SU-DHL-6 (cell line): ENCODE measurements around the gene GDF2.

Source experiments
- H2AFZ ChIP-seq: fragments of 200-600 bp; sonication (generic); 2 replicates; pipeline ENCODE4 v1.6.1; 2014; ENCODE audit warnings: low read depth, mild to moderate bottlenecking, moderate library complexity, mixed read lengths, antibody characterized with exemption, low read length; ENCODE audit not compliant: severe bottlenecking
- H3F3A ChIP-seq: fragments of 200-600 bp; shearing (Covaris generic); 2 replicates; pipeline ENCODE4 v1.6.0; 2016; ENCODE audit warnings: antibody characterized with exemption, mild to moderate bottlenecking; ENCODE audit not compliant: insufficient read depth
- H3K27ac ChIP-seq: fragments of 200-600 bp; sonication (generic); 2 replicates; pipeline ENCODE4 v1.5.1; 2016; ENCODE audit warnings: low read depth, mild to moderate bottlenecking, low read length, moderate library complexity, mixed read lengths
- H3K27me3 ChIP-seq: fragments of 200-600 bp; sonication (generic), shearing (Covaris generic); 2 replicates; pipeline ENCODE4 v1.6.0; 2014; ENCODE audit warnings: mild to moderate bottlenecking, low read length
- H3K36me3 ChIP-seq: fragments of 200-600 bp; sonication (generic); 2 replicates; pipeline ENCODE4 v1.6.1; 2014; ENCODE audit warnings: mild to moderate bottlenecking, low read length, mixed read lengths
- H3K4me2 ChIP-seq: fragments of 300-600, 200-600 bp; shearing (Covaris generic), sonication (generic); 2 replicates; pipeline ENCODE4 v1.6.0; 2014; ENCODE audit warnings: low read length, low read depth, mild to moderate bottlenecking; ENCODE audit not compliant: poor library complexity, severe bottlenecking
- H3K4me3 ChIP-seq: fragments of 200-600 bp; sonication (generic); 2 replicates; pipeline ENCODE4 v1.5.1; 2014; ENCODE audit warnings: antibody characterized with exemption, low read length, mild to moderate bottlenecking, mixed read lengths; ENCODE audit not compliant: insufficient read depth, poor library complexity, severe bottlenecking
- H3K79me2 ChIP-seq: fragments of 200-600 bp; sonication (generic); 2 replicates; pipeline ENCODE4 v1.6.1; 2014; ENCODE audit warnings: mild to moderate bottlenecking, low read length, moderate library complexity; ENCODE audit not compliant: insufficient read depth
- H3K9ac ChIP-seq: fragments of 200-600 bp; sonication (generic); 2 replicates; pipeline ENCODE4 v1.7.0; 2014; ENCODE audit warnings: mild to moderate bottlenecking, low read length
- H3K9me2 ChIP-seq: fragments of 200-600 bp; sonication (generic); replicated peaks from 2 replicates; pipeline ENCODE4 v1.6.1; 2014; ENCODE audit warnings: low read length; ENCODE audit not compliant: insufficient read depth
- H3K9me3 ChIP-seq: fragments of 200-600 bp; sonication (generic); 2 replicates; pipeline ENCODE4 v1.6.1; 2014; ENCODE audit warnings: low read length, mixed read lengths; ENCODE audit not compliant: insufficient read depth
- H4K20me1 ChIP-seq: fragments of 200-600 bp; sonication (generic); 2 replicates; pipeline ENCODE4 v1.6.1; 2014; ENCODE audit warnings: low read depth, mild to moderate bottlenecking, antibody characterized with exemption, low read length, moderate library complexity, mixed read lengths
- EZH2phosphoT487 ChIP-seq: fragments of 200-600 bp; sonication (generic), shearing (Covaris generic); conservative IDR thresholded peaks from 2 replicates; pipeline ENCODE4 v1.6.1; 2018; ENCODE audit warnings: mild to moderate bottlenecking, antibody characterized with exemption, low read length, moderate library complexity, mixed read lengths
- TF ChIP-seq, protein P1 (sequence below): fragments of 200-600 bp; sonication (generic); IDR thresholded peaks from one replicate; pipeline ENCODE4 v1.5.1; 2017; ENCODE audit warnings: antibody characterized with exemption, mild to moderate bottlenecking, low read length, moderate library complexity; ENCODE audit not compliant: insufficient read depth, poor library complexity, severe bottlenecking

GDF2 gene

DNA sequence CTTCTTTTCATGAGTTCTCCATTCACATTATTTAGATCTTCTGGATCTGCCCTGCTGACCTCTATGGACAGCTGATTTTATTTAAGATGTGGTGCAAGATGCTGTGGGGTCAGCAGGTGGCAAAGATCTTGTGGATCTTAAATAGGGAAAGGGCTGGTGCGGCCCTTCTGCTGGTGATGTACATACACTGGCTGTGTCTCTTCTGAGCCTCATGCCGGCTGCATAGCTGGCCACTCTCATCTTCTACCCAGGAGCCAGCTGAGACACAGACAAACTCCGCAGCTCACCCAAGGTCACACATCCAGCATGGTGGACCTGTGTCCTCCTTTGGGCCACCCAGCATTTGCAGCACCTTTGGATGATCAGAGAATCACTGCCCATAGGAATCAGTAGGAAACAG, 35.7 kb downstream of the GDF2 start:
- TF ChIP-seq, protein P1, sequence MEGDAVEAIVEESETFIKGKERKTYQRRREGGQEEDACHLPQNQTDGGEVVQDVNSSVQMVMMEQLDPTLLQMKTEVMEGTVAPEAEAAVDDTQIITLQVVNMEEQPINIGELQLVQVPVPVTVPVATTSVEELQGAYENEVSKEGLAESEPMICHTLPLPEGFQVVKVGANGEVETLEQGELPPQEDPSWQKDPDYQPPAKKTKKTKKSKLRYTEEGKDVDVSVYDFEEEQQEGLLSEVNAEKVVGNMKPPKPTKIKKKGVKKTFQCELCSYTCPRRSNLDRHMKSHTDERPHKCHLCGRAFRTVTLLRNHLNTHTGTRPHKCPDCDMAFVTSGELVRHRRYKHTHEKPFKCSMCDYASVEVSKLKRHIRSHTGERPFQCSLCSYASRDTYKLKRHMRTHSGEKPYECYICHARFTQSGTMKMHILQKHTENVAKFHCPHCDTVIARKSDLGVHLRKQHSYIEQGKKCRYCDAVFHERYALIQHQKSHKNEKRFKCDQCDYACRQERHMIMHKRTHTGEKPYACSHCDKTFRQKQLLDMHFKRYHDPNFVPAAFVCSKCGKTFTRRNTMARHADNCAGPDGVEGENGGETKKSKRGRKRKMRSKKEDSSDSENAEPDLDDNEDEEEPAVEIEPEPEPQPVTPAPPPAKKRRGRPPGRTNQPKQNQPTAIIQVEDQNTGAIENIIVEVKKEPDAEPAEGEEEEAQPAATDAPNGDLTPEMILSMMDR = no peak
- no peak for TF ChIP-seq EZH2phosphoT487
- Histone ChIP-seq H3K36me3 (no peaks in the 10 kb centered on the region), H3K4me3 (no peak overlapping the region), H3K79me2 (no peaks in the 10 kb centered on the region), H4K20me1 (no peaks in the 10 kb centered on the region), H3K27me3 (no peaks in the 10 kb centered on the region), H3K4me2 (no peak overlapping the region), H3K9ac (no peak overlapping the region), H3K9me3 (no peaks in the 10 kb centered on the region), H3K9me2 (no peaks in the 10 kb centered on the region), H3F3A (no peaks in the 10 kb centered on the region), H3K27ac (no peak overlapping the region), H2AFZ (no peak overlapping the region)

DNA sequence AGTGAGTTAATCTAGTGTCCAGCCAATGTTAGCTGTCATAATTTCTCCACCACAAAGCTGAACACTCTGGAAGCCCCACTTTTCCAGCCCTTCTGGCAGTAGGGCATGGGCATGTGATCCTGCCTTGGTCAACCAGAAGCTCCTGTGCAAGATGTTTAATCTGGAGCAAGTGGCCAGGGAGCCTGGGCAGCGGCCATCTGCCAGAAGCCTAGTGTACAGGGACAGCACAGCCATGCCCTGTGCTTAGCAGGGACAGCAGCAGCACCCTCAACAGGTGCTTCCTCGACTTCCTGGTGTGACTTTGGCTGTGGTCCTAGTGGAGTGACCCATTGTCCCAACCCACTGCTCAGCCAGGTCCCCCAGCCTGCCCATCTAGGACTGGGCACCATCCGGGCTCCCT, 36.2 kb downstream of the GDF2 start:
- no peak overlapping the region for H2AFZ ChIP-seq
- H3K36me3 ChIP-seq = no peaks in the 10 kb centered on the region
- no peaks in the 10 kb centered on the region for H3K9me3 ChIP-seq
- H3K79me2 ChIP-seq = no peaks in the 10 kb centered on the region
- no peak overlapping the region for H3K4me3 ChIP-seq
- no peak overlapping the region for H3K27ac ChIP-seq
- H3K9me2 ChIP-seq = no peaks in the 10 kb centered on the region
- TF ChIP-seq, protein P1 = no peak
- TF ChIP-seq EZH2phosphoT487 = no peak
- H3K9ac ChIP-seq = no peak overlapping the region
- H4K20me1 ChIP-seq = no peaks in the 10 kb centered on the region
- no peaks in the 10 kb centered on the region for H3F3A ChIP-seq
- no peaks in the 10 kb centered on the region for H3K27me3 ChIP-seq
- no peak overlapping the region for H3K4me2 ChIP-seq

DNA sequence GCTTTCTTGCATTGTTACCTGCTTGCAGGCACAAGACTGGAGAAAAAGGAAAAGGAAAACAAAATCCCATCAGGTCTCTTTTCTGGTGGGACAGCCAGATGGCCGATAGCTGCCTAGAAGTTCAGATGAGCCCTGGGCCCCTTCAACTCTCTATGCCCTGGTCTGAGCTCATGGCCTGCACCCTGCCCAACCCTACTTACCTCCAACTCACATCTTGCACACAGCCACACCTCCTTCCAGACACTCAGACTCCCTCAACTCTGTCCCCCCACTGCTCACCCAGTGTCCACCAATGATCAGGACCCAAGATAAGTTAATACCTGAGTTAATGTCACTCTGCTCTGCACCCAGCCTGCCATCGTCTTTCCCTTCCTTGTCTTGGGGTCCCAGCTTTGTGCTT, 36.8 kb downstream of the GDF2 start:
- H4K20me1 ChIP-seq = no peaks in the 10 kb centered on the region
- H3K79me2 ChIP-seq = no peaks in the 10 kb centered on the region
- no peak overlapping the region for H2AFZ ChIP-seq
- no peaks in the 10 kb centered on the region for H3K9me2 ChIP-seq
- H3K27ac ChIP-seq = no peak overlapping the region
- no peak overlapping the region for H3K4me2 ChIP-seq
- no peak overlapping the region for H3K4me3 ChIP-seq
- H3F3A ChIP-seq = no peaks in the 10 kb centered on the region
- H3K9ac ChIP-seq = no peak overlapping the region
- no peaks in the 10 kb centered on the region for H3K9me3 ChIP-seq
- H3K27me3 ChIP-seq = no peaks in the 10 kb centered on the region
- TF ChIP-seq EZH2phosphoT487 = no peak
- H3K36me3 ChIP-seq = no peaks in the 10 kb centered on the region

DNA sequence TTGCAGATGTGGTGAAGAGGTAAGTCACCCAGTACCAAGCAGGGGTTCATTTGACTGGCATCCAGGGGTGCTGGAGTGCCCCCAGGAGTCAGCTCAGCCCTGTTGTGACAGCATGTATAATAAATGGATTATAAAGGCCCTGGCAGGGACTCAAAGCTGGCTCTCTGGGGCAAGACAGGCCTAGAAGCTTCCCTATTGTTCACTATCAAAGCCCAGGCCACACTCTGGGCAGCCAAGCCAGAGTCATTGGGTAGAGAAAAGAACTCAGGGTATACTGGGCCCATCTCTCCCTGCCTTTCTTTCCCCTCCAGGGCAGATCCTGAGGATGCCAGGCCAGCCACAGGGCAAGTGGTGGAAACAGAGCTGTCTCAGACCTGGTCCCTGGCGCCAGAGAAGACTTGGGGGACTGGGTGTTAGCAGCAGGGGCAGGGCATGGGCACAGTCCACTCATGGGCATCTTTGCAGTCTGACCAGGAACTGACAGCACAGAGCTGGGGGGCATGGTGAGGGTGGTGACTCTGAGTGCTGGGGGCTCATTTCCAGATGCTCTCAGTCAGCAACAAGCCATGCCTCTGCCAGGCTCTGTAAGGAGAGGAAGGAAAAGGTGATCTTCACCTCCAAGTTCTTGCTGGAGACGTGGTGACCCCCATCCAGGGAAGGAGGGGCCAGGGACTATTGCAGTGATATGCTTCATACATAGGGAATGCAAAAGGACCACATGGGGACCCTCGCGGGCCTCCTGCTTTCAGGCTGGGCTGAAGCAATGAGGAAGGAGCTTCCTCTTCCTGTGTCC, 37.6 kb downstream of the GDF2 start:
- Histone ChIP-seq H3K9me3 (no peaks in the 10 kb centered on the region), H3K79me2 (no peaks in the 10 kb centered on the region), H3K27ac (no peak overlapping the region), H4K20me1 (no peaks in the 10 kb centered on the region), H3K4me2 (no peak overlapping the region), H2AFZ (no peak overlapping the region), H3K27me3 (no peaks in the 10 kb centered on the region), H3K9ac (no peak overlapping the region), H3K4me3 (no peak overlapping the region), H3K36me3 (no peaks in the 10 kb centered on the region), H3F3A (no peaks in the 10 kb centered on the region), H3K9me2 (no peaks in the 10 kb centered on the region)
- TF ChIP-seq, protein P1 = no peak
- no peak for TF ChIP-seq EZH2phosphoT487
